Kidney (tissue), 14 donors: Measurements from ENCODE around the gene AP5Z1. TPM values are rescaled to one million over a fixed set of nuclear protein-coding genes. Genes with fewer than 3 reads are reported as not detected.

Source experiments
- DNase-seq, 5 donors: peaks; one replicate each; pipeline ENCODE4 v3.0.0-alpha.2; 2013 to 2020
- FAIRE-seq: peaks from 2 replicates; lab custom pipeline; 2012; peaks lifted over from hg19 to GRCh38; lab: Jason Lieb, UNC
- H3K27ac ChIP-seq, 2 donors: one replicate each; pipeline ENCODE4 v1.7.0; 2013; ENCODE audit warnings: low read depth in 2 of 2, low read length in 2 of 2, inconsistent platforms in 1 of 2
- H3K27me3 ChIP-seq: one replicate; pipeline ENCODE4 v1.7.1; 2013; ENCODE audit warnings: low read length, inconsistent platforms; ENCODE audit not compliant: control insufficient read depth, insufficient read depth
- H3K36me3 ChIP-seq, 3 donors: one replicate each; pipeline versions ENCODE4 v1.7.0 to v1.7.1; 2013; ENCODE audit warnings: low read length in 3 of 3, control low read depth in 1 of 3, inconsistent platforms in 1 of 3; ENCODE audit not compliant: insufficient read depth in 3 of 3, control insufficient read depth in 2 of 3
- H3K4me1 ChIP-seq, 3 donors: one replicate each; pipeline versions ENCODE4 v1.7.0 to v1.7.1; 2013; ENCODE audit warnings: low read length in 3 of 3, inconsistent platforms in 1 of 3, low read depth in 1 of 3; ENCODE audit not compliant: control insufficient read depth in 2 of 3, insufficient read depth in 2 of 3
- H3K4me3 ChIP-seq, 3 donors: one replicate each; pipeline versions ENCODE4 v1.7.0 to v1.8.1; 2013; ENCODE audit warnings: low read length in 3 of 3, control low read depth in 1 of 3, inconsistent platforms in 1 of 3
- H3K9ac ChIP-seq, 3 donors: one replicate each; pipeline versions ENCODE4 v1.7.0 to v1.7.1; 2013; ENCODE audit warnings: low read length in 3 of 3, control low read depth in 1 of 3, inconsistent platforms in 1 of 3
- H3K9me3 ChIP-seq, 3 donors: one replicate each; pipeline versions ENCODE4 v1.7.0 to v1.7.1; 2013; ENCODE audit warnings: low read length in 3 of 3, control low read depth in 1 of 3, inconsistent platforms in 1 of 3; ENCODE audit not compliant: control insufficient read depth in 2 of 3, insufficient read depth in 1 of 3
- intact Hi-C: fragments of 100-400 bp; cut with DNase I; formaldehyde crosslinking; loops from one replicate; pipeline ENCODE4 v1.11.1; 2022
- polyA plus RNA-seq: library from polyadenylated mRNA; stranded (reverse); fragments of 350-450 nt; fragmentation: Illumina TruSeq; extraction: RNeasy Lipid Tissue Mini Kit (QIAGEN cat#74804); gene quantifications from one replicate; pipeline ENCODE4 v1.2.3, GENCODE V29; 2014; ENCODE audit warnings: low read depth, low replicate concordance; ENCODE audit not compliant: insufficient read depth
- total RNA-seq: library from RNA; stranded (reverse); fragmentation: NEBNext Ultra II Directional; extraction: Animal tissue kit (Norgen Biotek cat#: 25700); gene quantifications from one replicate; pipeline ENCODE4 v1.2.1, GENCODE V29; 2021
- TF ChIP-seq, protein P1 (sequence below): IDR thresholded peaks from 3 replicates; pipeline ENCODE4 v1.5.1; 2012; ENCODE audit warnings: mild to moderate bottlenecking, moderate library complexity, borderline replicate concordance; ENCODE audit not compliant: insufficient read depth; ENCODE audit errors: extremely low read depth
- donor health status: control.
- donor health status: control.
- donor health status: control.
- donor health status: control.
- donor health status: control.
- donor health status: DM: yes; HTN: yes; CAD: no.
- donor health status: Normal renal cell carcinoma (clear cell type).

AP5Z1 gene
- total and polyA plus RNA-seq, 2 donors from 2014 or later: 23.4 to 38.5 TPM

GRCh38 chr7:4790078-4790465 is 14.6 kb downstream of the AP5Z1 start:
- H3K4me1 ChIP-seq: no peaks in the 10 kb centered on the region
- FAIRE-seq: no peak

DNA sequence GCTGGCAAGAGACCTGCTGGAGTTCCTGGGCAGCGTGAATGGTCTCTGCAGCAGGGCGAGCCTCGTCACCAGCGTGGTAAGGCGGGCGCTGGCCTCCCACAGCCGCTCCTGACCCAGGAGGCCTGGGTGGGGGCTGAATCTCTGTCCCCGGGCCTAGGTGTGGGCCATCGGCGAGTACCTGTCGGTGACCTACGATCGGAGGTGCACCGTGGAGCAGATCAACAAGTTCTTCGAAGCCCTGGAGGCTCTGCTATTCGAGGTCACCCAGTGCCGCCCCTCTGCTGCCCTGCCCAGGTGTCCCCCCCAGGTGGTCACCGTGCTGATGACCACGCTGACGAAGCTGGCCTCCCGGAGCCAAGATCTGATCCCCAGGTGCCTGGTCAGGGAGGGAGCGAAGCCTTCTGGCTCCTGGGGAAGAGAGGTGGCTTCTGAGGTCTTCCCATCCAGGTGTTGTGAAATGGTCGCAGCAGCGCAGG is 15.1 kb downstream of the AP5Z1 start:
- TF ChIP-seq, protein P1, sequence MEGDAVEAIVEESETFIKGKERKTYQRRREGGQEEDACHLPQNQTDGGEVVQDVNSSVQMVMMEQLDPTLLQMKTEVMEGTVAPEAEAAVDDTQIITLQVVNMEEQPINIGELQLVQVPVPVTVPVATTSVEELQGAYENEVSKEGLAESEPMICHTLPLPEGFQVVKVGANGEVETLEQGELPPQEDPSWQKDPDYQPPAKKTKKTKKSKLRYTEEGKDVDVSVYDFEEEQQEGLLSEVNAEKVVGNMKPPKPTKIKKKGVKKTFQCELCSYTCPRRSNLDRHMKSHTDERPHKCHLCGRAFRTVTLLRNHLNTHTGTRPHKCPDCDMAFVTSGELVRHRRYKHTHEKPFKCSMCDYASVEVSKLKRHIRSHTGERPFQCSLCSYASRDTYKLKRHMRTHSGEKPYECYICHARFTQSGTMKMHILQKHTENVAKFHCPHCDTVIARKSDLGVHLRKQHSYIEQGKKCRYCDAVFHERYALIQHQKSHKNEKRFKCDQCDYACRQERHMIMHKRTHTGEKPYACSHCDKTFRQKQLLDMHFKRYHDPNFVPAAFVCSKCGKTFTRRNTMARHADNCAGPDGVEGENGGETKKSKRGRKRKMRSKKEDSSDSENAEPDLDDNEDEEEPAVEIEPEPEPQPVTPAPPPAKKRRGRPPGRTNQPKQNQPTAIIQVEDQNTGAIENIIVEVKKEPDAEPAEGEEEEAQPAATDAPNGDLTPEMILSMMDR: no peak
- Histone ChIP-seq H3K4me3 (no peak overlapping the region), H3K27ac (no peak overlapping the region), H3K9me3 (no peaks in the 10 kb centered on the region), H3K9ac (no peak overlapping the region), H3K4me1 (no peaks in the 10 kb centered on the region), H3K27me3 (no peaks in the 10 kb centered on the region), H3K36me3 (peaks cover 0 to 18% (median 3%) of the 10 kb centered on the region in 3 donors)
- FAIRE-seq (no peak), DNase-seq (no peak)
- intact Hi-C loops: no loop called here

More at GRCh38 chr7:4790078-4790465, 14.6 kb downstream of the AP5Z1 start:
- Histone ChIP-seq H3K27ac (no peak overlapping the region), H3K4me3 (no peak overlapping the region), H3K9ac (no peak overlapping the region), H3K9me3 (no peaks in the 10 kb centered on the region), H3K36me3 (peaks cover 0 to 18% (median 3%) of the 10 kb centered on the region in 3 donors), H3K27me3 (no peaks in the 10 kb centered on the region)
- no peak for DNase-seq
- intact Hi-C loops: no loop called here
- TF ChIP-seq, protein P1: no peak

GRCh38 chr7:4791101-4791737 is 15.8 kb downstream of the AP5Z1 start:
- Histone ChIP-seq H3K27me3 (no peaks in the 10 kb centered on the region), H3K9ac (no peak overlapping the region), H3K36me3 (peaks cover 0 to 18% (median 3%) of the 10 kb centered on the region in 3 donors), H3K4me1 (no peaks in the 10 kb centered on the region), H3K27ac (no peak overlapping the region), H3K4me3 (no peak overlapping the region), H3K9me3 (no peaks in the 10 kb centered on the region)
- FAIRE-seq (no peak), DNase-seq (peak in 1 of 5 donors; percentile 72)
- TF ChIP-seq, protein P1: no peak
- intact Hi-C loops: no loop called here
